HCT116 (cell line): ENCODE results near the gene ECE2. TPM values are rescaled to one million over a fixed set of nuclear protein-coding genes. Genes with fewer than 3 reads are reported as not detected.

Experiments used
- ATAC-seq: fragments of 200-7000 bp; cut with Tn5 transposase; 2 replicates; pipeline ENCODE4 v1.9.1; 2020; ENCODE audit warnings: mild to moderate bottlenecking, moderate library complexity
- BruUV-seq: library from RNA; stranded (reverse); fragments of 400-500 nt; replicated peaks from 2 replicates; lab custom pipeline; 2021; lab: Mats Ljungman, UMichigan
- CTCF ChIA-PET: fragments of 300-600 bp; sonication (Branson Sonifier 250); formaldehyde crosslinking; loops from one replicate; lab custom pipeline; 2021; ENCODE audit warnings: antibody characterized with exemption; lab: Charles Lee
- POLR2A ChIA-PET: fragments of 300-600, 350-600 bp; sonication (Branson Sonifier 250); formaldehyde crosslinking; loops from one replicate; lab custom pipeline; 2021; ENCODE audit warnings: antibody characterized with exemption; lab: Charles Lee
- RAD21 ChIA-PET, 2 experiments: fragments of 300-600 bp; sonication (Branson Sonifier 250); formaldehyde crosslinking; loops; one replicate each; lab custom pipeline; 2023; ENCODE audit warnings: low total read pairs in 2 of 2; ENCODE audit not compliant: uncharacterized antibody in 2 of 2, unreplicated experiment in 2 of 2, low non-redundant PET in 1 of 2; lab: Charles Lee
- DNase-seq: peaks from one replicate; pipeline ENCODE4 v3.0.0-alpha.2; 2010; ENCODE audit warnings: low read depth, low spot score
- H2AFZ ChIP-seq: fragments of 200-600 bp; shearing (Covaris generic), sonication (generic); 2 replicates; pipeline ENCODE4 v1.6.1; 2017; ENCODE audit warnings: low read depth, mixed run types, mixed read lengths, antibody characterized with exemption, low read length; ENCODE audit not compliant: poor library complexity, severe bottlenecking
- H3K27ac ChIP-seq: 2 replicates; pipeline ENCODE4 v1.5.1; 2012; ENCODE audit warnings: low read depth, low read length
- H3K27me3 ChIP-seq: fragments of 200-600 bp; sonication (generic); 2 replicates; pipeline ENCODE4 v1.6.1; 2016; ENCODE audit warnings: mixed run types, low read length, mixed read lengths; ENCODE audit not compliant: insufficient read depth
- H3K36me3 ChIP-seq, 2 experiments: fragments of 200-500 bp in 1 of 2; fragments of 200-600 bp in 1 of 2; sonication (Bioruptor generic) in 1 of 2; sonication (generic) in 1 of 2; 2 replicates each; pipeline versions ENCODE4 v1.5.1 to v1.6.1; 2014 to 2016; ENCODE audit warnings: low read length in 2 of 2, inconsistent platforms in 1 of 2, mixed read lengths in 1 of 2, mixed run types in 1 of 2; ENCODE audit not compliant: insufficient read depth in 2 of 2, control insufficient read depth in 1 of 2
- H3K4me1 ChIP-seq, 2 experiments: fragments of 200-600 bp in 1 of 2; sonication (generic) in 1 of 2; 2 replicates each; pipeline versions ENCODE4 v1.5.1 to v1.6.1; 2012 to 2017; ENCODE audit warnings: low read length in 2 of 2, inconsistent platforms in 1 of 2, mild to moderate bottlenecking in 1 of 2, mixed read lengths in 1 of 2, mixed run types in 1 of 2, moderate library complexity in 1 of 2; ENCODE audit not compliant: insufficient read depth in 2 of 2, control insufficient read depth in 1 of 2
- H3K4me2 ChIP-seq: fragments of 200-600 bp; sonication (generic); 2 replicates; pipeline ENCODE4 v1.6.1; 2017; ENCODE audit warnings: mixed run types, low read length, mixed read lengths
- H3K4me3 ChIP-seq, 2 experiments: fragments of 200-600 bp in 1 of 2; sonication (generic) in 1 of 2; replicated peaks in 1 of 2; 2 replicates each; pipeline ENCODE4 v1.5.1; 2011 to 2016; ENCODE audit warnings: low read length in 2 of 2, control low read depth in 1 of 2, low read depth in 1 of 2, mild to moderate bottlenecking in 1 of 2, mixed read lengths in 1 of 2, mixed run types in 1 of 2
- H3K79me2 ChIP-seq: fragments of 200-600 bp; sonication (generic); 2 replicates; pipeline ENCODE4 v1.6.1; 2017; ENCODE audit warnings: mild to moderate bottlenecking, mixed run types, low read length, moderate library complexity, mixed read lengths; ENCODE audit not compliant: insufficient read depth
- H3K9ac ChIP-seq: fragments of 200-600 bp; sonication (generic); 2 replicates; pipeline ENCODE4 v1.6.1; 2016; ENCODE audit warnings: low read length, mixed read lengths
- H3K9me2 ChIP-seq: fragments of 200-600 bp; sonication (generic), shearing (Covaris generic); 2 replicates; pipeline ENCODE4 v1.6.1; 2017; ENCODE audit warnings: mixed run types, mild to moderate bottlenecking, moderate library complexity; ENCODE audit not compliant: insufficient read depth
- H3K9me3 ChIP-seq, 2 experiments: fragments of 200-500 bp in 1 of 2; fragments of 200-600 bp in 1 of 2; sonication (Bioruptor generic) in 1 of 2; sonication (generic) in 1 of 2; 2 replicates each; pipeline ENCODE4 v1.6.1; 2014 to 2017; ENCODE audit warnings: low read length in 2 of 2, mixed read lengths in 2 of 2, inconsistent platforms in 1 of 2, low read depth in 1 of 2, mild to moderate bottlenecking in 1 of 2, mixed run types in 1 of 2, moderate library complexity in 1 of 2; ENCODE audit not compliant: control insufficient read depth in 1 of 2, insufficient read depth in 1 of 2
- H4K20me1 ChIP-seq: fragments of 200-600 bp; sonication (generic), shearing (Covaris generic); 2 replicates; pipeline ENCODE4 v1.6.1; 2017; ENCODE audit warnings: mixed run types, mild to moderate bottlenecking, moderate library complexity; ENCODE audit not compliant: insufficient read depth
- ATF3 ChIP-seq: IDR thresholded peaks from 2 replicates; pipeline ENCODE4 v1.6.1; 2012
- CEBPB ChIP-seq: IDR thresholded peaks from 2 replicates; pipeline ENCODE4 v1.6.1; 2012; ENCODE audit warnings: low read depth
- ELF1 ChIP-seq: IDR thresholded peaks from 2 replicates; pipeline ENCODE4 v1.6.1; 2012; ENCODE audit warnings: low read depth, borderline replicate concordance
- EZH2 ChIP-seq: fragments of 200-600 bp; sonication (generic); IDR thresholded peaks from 2 replicates; pipeline ENCODE4 v1.6.1; 2017; ENCODE audit warnings: antibody characterized with exemption, mixed run types
- EZH2phosphoT487 ChIP-seq: fragments of 200-600 bp; IDR thresholded peaks from 2 replicates; pipeline ENCODE4 v1.6.1; 2018; ENCODE audit warnings: antibody characterized with exemption, borderline replicate concordance
- MAX ChIP-seq: IDR thresholded peaks from 2 replicates; pipeline ENCODE4 v1.6.1; 2012
- POLR2A ChIP-seq: IDR thresholded peaks from 2 replicates; pipeline ENCODE4 v1.7.0; 2011; ENCODE audit warnings: borderline replicate concordance; ENCODE audit not compliant: insufficient read depth, insufficient read length; ENCODE audit errors: extremely low read depth
- RAD21 ChIP-seq: IDR thresholded peaks from 2 replicates; pipeline ENCODE4 v1.6.1; 2012; ENCODE audit warnings: low read depth, mild to moderate bottlenecking
- REST ChIP-seq: IDR thresholded peaks from 2 replicates; pipeline ENCODE4 v1.6.1; 2012; ENCODE audit warnings: low read depth
- SIN3A ChIP-seq: IDR thresholded peaks from 2 replicates; pipeline ENCODE4 v1.6.1; 2012; ENCODE audit warnings: low read depth
- SP1 ChIP-seq: IDR thresholded peaks from 2 replicates; pipeline ENCODE4 v1.6.1; 2012; ENCODE audit warnings: low read depth
- SRF ChIP-seq: IDR thresholded peaks from 2 replicates; pipeline ENCODE4 v1.6.1; 2012; ENCODE audit warnings: low read depth
- TCF7L2 ChIP-seq: IDR thresholded peaks from 2 replicates; pipeline ENCODE4 v1.7.0; 2011; ENCODE audit warnings: borderline replicate concordance, inconsistent platforms; ENCODE audit not compliant: insufficient read depth, insufficient read length; ENCODE audit errors: extremely low read depth
- ZBTB33 ChIP-seq: IDR thresholded peaks from 2 replicates; pipeline ENCODE4 v1.6.1; 2011; ENCODE audit warnings: mild to moderate bottlenecking, low read length, moderate library complexity; ENCODE audit not compliant: insufficient replicate concordance; ENCODE audit errors: extremely low read depth
- ZFX ChIP-seq: fragments of 450-650 bp; IDR thresholded peaks from 2 replicates; pipeline ENCODE4 v1.6.1; 2017
- ZNF274 ChIP-seq: fragments of 200-500 bp; sonication (Bioruptor generic); IDR thresholded peaks from 2 replicates; pipeline ENCODE4 v1.6.1; 2014; ENCODE audit warnings: mild to moderate bottlenecking, low read depth, low read length, inconsistent platforms
- intact Hi-C: fragments of 100-400 bp; cut with micrococcal nuclease; formaldehyde crosslinking; loops from 2 replicates; pipeline ENCODE4 v1.10.0; 2022
- total RNA-seq: library from RNA; stranded (reverse); gene quantifications from one replicate; pipeline ENCODE4 v1.2.1, GENCODE V29; 2021; ENCODE audit not compliant: unreplicated experiment

The ECE2 gene
- total RNA-seq, 1 experiment from 2014 or later: not detected

GRCh38 chr3:184295771-184296170 is 19.9 kb downstream of the ECE2 start:
- peaks cover 4 to 14% of the 10 kb centered on the region in 2 experiments for H3K4me1 ChIP-seq
- ChIA-PET CTCF (no interaction called here), RAD21 (no interaction called here), POLR2A (no interaction called here)
- no peaks in the 10 kb centered on the region for H3K9me3 ChIP-seq
- H3K27me3 ChIP-seq: no peaks in the 10 kb centered on the region
- H3K9ac ChIP-seq: no peak overlapping the region
- TF ChIP-seq SRF (no peak), SP1 (no peak), ZBTB33 (no peak), RAD21 (no peak), TCF7L2 (no peak)
- no peak for ATAC-seq
- H3K4me2 ChIP-seq: no peak overlapping the region
- H3K79me2 ChIP-seq: peaks cover 17% of the 10 kb centered on the region
- H3K4me3 ChIP-seq: no peak overlapping the region
- no peak overlapping the region for H2AFZ ChIP-seq
- no peak overlapping the region for H3K27ac ChIP-seq
- DNase-seq: no peak
- intact Hi-C loops: no loop called here
- no TSS peak for BruUV-seq
- H3K36me3 ChIP-seq: peaks cover 0 to 6% of the 10 kb centered on the region in 2 experiments; a peak in 2 of 4 replicates
- H4K20me1 ChIP-seq: no peaks in the 10 kb centered on the region
- no peaks in the 10 kb centered on the region for H3K9me2 ChIP-seq

GRCh38 chr3:184296616-184297015 is 20.8 kb downstream of the ECE2 start:
- Histone ChIP-seq H3K27me3 (no peaks in the 10 kb centered on the region), H3K4me1 (peaks cover 4 to 14% of the 10 kb centered on the region in 2 experiments), H3K4me3 (no peak overlapping the region), H3K79me2 (peaks cover 25% of the 10 kb centered on the region), H4K20me1 (no peaks in the 10 kb centered on the region), H3K9me3 (no peaks in the 10 kb centered on the region), H3K4me2 (no peak overlapping the region), H3K9me2 (no peaks in the 10 kb centered on the region), H3K9ac (no peak overlapping the region), H3K27ac (no peak overlapping the region), H3K36me3 (peaks cover 6 to 10% of the 10 kb centered on the region in 2 experiments; a peak in 3 of 4 replicates), H2AFZ (no peak overlapping the region)
- ChIA-PET CTCF (no interaction called here), POLR2A (no interaction called here), RAD21 (no interaction called here)
- BruUV-seq: no TSS peak
- ATAC-seq: no peak
- no peak for DNase-seq
- intact Hi-C loops: no loop called here
- TF ChIP-seq POLR2A (no peak), ZNF274 (no peak), ATF3 (no peak), SIN3A (no peak), SRF (no peak), SP1 (no peak), RAD21 (no peak), ZFX (no peak), ELF1 (no peak), EZH2phosphoT487 (no peak), MAX (no peak), CEBPB (no peak), EZH2 (no peak), TCF7L2 (no peak), REST (no peak)
